Measurements from ENCODE around the gene ZMYM2. TPM values are rescaled to one million over a fixed set of nuclear protein-coding genes. Genes with fewer than 3 reads are reported as not detected.

The ZMYM2 gene
- total and polyA plus RNA-seq, 2 of the 13 experiments (the other 11 are each of a cell fraction or from before 2014, with no cell fraction given), result 22.4 to 40.8 TPM

DNA sequence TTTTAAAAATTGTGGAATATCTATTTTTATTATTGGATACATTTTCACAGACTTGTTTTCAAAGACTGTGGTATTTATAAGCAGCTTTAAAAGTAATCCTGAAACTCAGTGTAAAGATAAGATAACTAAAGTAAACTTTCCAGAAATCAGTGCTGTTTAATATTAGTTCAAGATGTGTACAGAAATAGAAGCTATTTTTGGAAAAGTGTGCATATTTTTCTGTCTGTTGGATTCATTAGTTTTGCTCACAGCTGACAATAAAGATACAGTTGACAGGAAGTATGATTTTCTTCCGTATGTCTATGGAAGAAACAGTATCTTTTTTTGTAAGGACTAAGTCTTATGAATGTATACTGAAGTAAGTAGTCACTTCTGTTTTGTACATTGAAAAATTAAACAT, 116.4 kb downstream of the ZMYM2 start (continued):
- TF ChIP-seq, protein P1, sequence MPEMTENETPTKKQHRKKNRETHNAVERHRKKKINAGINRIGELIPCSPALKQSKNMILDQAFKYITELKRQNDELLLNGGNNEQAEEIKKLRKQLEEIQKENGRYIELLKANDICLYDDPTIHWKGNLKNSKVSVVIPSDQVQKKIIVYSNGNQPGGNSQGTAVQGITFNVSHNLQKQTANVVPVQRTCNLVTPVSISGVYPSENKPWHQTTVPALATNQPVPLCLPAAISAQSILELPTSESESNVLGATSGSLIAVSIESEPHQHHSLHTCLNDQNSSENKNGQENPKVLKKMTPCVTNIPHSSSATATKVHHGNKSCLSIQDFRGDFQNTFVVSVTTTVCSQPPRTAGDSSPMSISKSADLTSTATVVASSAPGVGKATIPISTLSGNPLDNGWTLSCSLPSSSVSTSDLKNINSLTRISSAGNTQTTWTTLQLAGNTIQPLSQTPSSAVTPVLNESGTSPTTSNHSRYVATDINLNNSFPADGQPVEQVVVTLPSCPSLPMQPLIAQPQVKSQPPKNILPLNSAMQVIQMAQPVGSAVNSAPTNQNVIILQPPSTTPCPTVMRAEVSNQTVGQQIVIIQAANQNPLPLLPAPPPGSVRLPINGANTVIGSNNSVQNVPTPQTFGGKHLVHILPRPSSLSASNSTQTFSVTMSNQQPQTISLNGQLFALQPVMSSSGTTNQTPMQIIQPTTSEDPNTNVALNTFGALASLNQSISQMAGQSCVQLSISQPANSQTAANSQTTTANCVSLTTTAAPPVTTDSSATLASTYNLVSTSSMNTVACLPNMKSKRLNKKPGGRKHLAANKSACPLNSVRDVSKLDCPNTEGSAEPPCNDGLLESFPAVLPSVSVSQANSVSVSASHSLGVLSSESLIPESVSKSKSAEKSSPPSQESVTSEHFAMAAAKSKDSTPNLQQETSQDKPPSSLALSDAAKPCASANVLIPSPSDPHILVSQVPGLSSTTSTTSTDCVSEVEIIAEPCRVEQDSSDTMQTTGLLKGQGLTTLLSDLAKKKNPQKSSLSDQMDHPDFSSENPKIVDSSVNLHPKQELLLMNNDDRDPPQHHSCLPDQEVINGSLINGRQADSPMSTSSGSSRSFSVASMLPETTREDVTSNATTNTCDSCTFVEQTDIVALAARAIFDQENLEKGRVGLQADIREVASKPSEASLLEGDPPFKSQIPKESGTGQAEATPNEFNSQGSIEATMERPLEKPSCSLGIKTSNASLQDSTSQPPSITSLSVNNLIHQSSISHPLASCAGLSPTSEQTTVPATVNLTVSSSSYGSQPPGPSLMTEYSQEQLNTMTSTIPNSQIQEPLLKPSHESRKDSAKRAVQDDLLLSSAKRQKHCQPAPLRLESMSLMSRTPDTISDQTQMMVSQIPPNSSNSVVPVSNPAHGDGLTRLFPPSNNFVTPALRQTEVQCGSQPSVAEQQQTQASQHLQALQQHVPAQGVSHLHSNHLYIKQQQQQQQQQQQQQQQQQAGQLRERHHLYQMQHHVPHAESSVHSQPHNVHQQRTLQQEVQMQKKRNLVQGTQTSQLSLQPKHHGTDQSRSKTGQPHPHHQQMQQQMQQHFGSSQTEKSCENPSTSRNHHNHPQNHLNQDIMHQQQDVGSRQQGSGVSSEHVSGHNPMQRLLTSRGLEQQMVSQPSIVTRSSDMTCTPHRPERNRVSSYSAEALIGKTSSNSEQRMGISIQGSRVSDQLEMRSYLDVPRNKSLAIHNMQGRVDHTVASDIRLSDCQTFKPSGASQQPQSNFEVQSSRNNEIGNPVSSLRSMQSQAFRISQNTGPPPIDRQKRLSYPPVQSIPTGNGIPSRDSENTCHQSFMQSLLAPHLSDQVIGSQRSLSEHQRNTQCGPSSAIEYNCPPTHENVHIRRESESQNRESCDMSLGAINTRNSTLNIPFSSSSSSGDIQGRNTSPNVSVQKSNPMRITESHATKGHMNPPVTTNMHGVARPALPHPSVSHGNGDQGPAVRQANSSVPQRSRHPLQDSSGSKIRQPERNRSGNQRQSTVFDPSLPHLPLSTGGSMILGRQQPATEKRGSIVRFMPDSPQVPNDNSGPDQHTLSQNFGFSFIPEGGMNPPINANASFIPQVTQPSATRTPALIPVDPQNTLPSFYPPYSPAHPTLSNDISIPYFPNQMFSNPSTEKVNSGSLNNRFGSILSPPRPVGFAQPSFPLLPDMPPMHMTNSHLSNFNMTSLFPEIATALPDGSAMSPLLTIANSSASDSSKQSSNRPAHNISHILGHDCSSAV (CRISPR knock-in tag; IDR thresholded peaks at IDR 0.05; ENCODE audit: borderline replicate concordance), result no peak
- no peak for TF ChIP-seq SCMH1 (CRISPR knock-in tag; IDR thresholded peaks at IDR 0.05; ENCODE audit: borderline replicate concordance)

DNA sequence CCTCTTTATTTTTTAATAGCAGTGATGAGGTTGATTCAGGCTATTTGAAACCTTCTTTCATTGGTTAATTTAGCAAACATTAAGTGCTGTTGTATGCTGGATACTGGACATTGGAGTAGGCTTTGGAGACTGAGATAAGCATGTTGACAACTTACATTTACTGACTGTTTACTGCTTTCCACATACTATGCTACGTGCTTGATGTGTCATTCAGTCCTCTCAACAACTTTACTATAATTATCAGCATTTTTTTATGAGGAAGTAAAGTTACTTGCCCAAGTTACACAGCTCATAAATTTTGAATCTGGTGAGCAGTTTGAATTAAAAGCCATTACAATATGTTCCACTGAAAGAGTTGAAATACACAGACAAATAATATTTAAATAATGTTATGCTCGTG, 118.6 kb downstream of the ZMYM2 start:
- no peak for FAIRE-seq
- Histone ChIP-seq H3K27me3 (ENCODE audit: control insufficient read depth in 1 of 2, insufficient read depth in 2 of 2, low read length in 2 of 2) (no peaks in the 10 kb centered on the region), H3K79me2 (ENCODE audit: insufficient read depth, low read length) (no peaks in the 10 kb centered on the region), H3K9ac (ENCODE audit: insufficient read depth, low read depth, low read length) (no peak overlapping the region), H2AFZ (ENCODE audit: low read length) (no peak overlapping the region), H3K4me3 (replicated peaks in 1 of 3; ENCODE audit: insufficient read depth in 1 of 3, low read depth in 2 of 3, low read length in 3 of 3) (no peak overlapping the region), H3K9me3 (ENCODE audit: low read length) (no peaks in the 10 kb centered on the region), H3K36me3 (replicated peaks in 1 of 2; ENCODE audit: control insufficient read depth in 1 of 2, insufficient read depth in 2 of 2, low read length in 2 of 2) (peaks cover 0 to 14% of the 10 kb centered on the region in 2 experiments; a peak in 4 of 5 replicates), H3K4me2 (ENCODE audit: low read depth, low read length) (no peak overlapping the region), H3K4me1 (ENCODE audit: insufficient read depth, low read length) (no peaks in the 10 kb centered on the region), H4K20me1 (ENCODE audit: insufficient read depth, low read length) (no peaks in the 10 kb centered on the region), H3K27ac (ENCODE audit: extremely low read length, insufficient read depth, low read length) (no peak overlapping the region)
- ChIA-PET CTCF (ENCODE audit: low intra/inter-chr PET ratio, low total read pairs) (no interaction called here), POLR2A (no interaction called here)
- DNase-seq (ENCODE audit: low spot score), result no peak
- no peak for ATAC-seq
- BruUV-seq (replicated peaks), result no TSS peak
- 96% methylated on average over 2 of the region's 2 CpGs for WGBS (ENCODE audit: low lambda C conversion rate)
- intact Hi-C loops (cut with micrococcal nuclease; ENCODE audit: unreplicated experiment) (no loop called here), in situ Hi-C loops (cut with HindIII; ENCODE audit: extremely low pct_ligation_motif_present, low pct_unique_long_range_greater_than_20kb) (no loop called here)
- no peak for TF ChIP-seq CEBPB (IDR thresholded peaks at IDR 0.05; ENCODE audit: borderline replicate concordance, low read depth, low read length)
- TF ChIP-seq, protein P2, sequence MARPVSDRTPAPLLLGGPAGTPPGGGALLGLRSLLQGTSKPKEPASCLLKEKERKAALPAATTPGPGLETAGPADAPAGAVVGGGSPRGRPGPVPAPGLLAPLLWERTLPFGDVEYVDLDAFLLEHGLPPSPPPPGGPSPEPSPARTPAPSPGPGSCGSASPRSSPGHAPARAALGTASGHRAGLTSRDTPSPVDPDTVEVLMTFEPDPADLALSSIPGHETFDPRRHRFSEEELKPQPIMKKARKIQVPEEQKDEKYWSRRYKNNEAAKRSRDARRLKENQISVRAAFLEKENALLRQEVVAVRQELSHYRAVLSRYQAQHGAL (CRISPR knock-in tag; IDR thresholded peaks at IDR 0.05; ENCODE audit: not compliant biosample characterization), result no peak
- no peak for TF ChIP-seq SIN3A (IDR thresholded peaks at IDR 0.05; ENCODE audit: borderline replicate concordance, low read depth, low read length)
- TF ChIP-seq, protein P3, sequence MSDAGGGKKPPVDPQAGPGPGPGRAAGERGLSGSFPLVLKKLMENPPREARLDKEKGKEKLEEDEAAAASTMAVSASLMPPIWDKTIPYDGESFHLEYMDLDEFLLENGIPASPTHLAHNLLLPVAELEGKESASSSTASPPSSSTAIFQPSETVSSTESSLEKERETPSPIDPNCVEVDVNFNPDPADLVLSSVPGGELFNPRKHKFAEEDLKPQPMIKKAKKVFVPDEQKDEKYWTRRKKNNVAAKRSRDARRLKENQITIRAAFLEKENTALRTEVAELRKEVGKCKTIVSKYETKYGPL (CRISPR knock-in tag; IDR thresholded peaks at IDR 0.05), result no peak
- no peak for TF ChIP-seq NFATC3 (CRISPR knock-in tag; IDR thresholded peaks at IDR 0.05)
- TF ChIP-seq ZNF234 (CRISPR knock-in tag; conservative IDR thresholded peaks at IDR 0.05), result no peak
- TF ChIP-seq, protein P4, sequence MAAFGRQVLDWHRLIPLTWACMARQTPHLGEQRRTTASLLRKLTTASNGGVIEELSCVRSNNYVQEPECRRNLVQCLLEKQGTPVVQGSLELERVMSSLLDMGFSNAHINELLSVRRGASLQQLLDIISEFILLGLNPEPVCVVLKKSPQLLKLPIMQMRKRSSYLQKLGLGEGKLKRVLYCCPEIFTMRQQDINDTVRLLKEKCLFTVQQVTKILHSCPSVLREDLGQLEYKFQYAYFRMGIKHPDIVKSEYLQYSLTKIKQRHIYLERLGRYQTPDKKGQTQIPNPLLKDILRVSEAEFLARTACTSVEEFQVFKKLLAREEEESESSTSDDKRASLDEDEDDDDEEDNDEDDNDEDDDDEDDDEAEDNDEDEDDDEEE (CRISPR knock-in tag; IDR thresholded peaks at IDR 0.05), result no peak
